Loucy (cell line): ENCODE data around the gene HDGFL1.

Experiments used
- H2AFZ ChIP-seq: fragments of 200-600 bp; sonication (generic); 2 replicates; pipeline ENCODE4 v1.6.0; 2016; ENCODE audit warnings: antibody characterized with exemption, mild to moderate bottlenecking, low read length, moderate library complexity
- H3F3A ChIP-seq: fragments of 200-600 bp; 2 replicates; pipeline ENCODE4 v1.6.0; 2016; ENCODE audit warnings: antibody characterized with exemption, low read depth, mild to moderate bottlenecking
- H3K27me3 ChIP-seq: fragments of 200-600 bp; sonication (generic); 2 replicates; pipeline ENCODE4 v1.6.1; 2014; ENCODE audit warnings: low read length, mild to moderate bottlenecking; ENCODE audit not compliant: insufficient read depth, poor library complexity, severe bottlenecking
- H3K36me3 ChIP-seq: fragments of 200-600 bp; sonication (generic); 2 replicates; pipeline ENCODE4 v1.6.1; 2016; ENCODE audit warnings: low read length; ENCODE audit not compliant: insufficient read depth
- H3K4me1 ChIP-seq: fragments of 200-600 bp; sonication (generic); 2 replicates; pipeline ENCODE4 v1.5.1; 2014; ENCODE audit warnings: low read length, mild to moderate bottlenecking; ENCODE audit not compliant: insufficient read depth, poor library complexity, severe bottlenecking
- H3K4me2 ChIP-seq: fragments of 200-600 bp; sonication (generic); 2 replicates; pipeline ENCODE4 v1.6.0; 2014; ENCODE audit warnings: antibody characterized with exemption, low read length, low read depth, mild to moderate bottlenecking; ENCODE audit not compliant: poor library complexity, severe bottlenecking
- H3K4me3 ChIP-seq: fragments of 200-600 bp; sonication (generic); 2 replicates; pipeline ENCODE4 v1.5.1; 2014; ENCODE audit warnings: low read length, mild to moderate bottlenecking, mixed read lengths; ENCODE audit not compliant: poor library complexity, severe bottlenecking
- H3K79me2 ChIP-seq: fragments of 200-600 bp; sonication (generic); 2 replicates; pipeline ENCODE4 v1.6.1; 2014; ENCODE audit warnings: low read length; ENCODE audit not compliant: insufficient read depth
- H3K9ac ChIP-seq: fragments of 200-600 bp; sonication (generic); 2 replicates; pipeline ENCODE4 v1.6.0; 2014; ENCODE audit warnings: mild to moderate bottlenecking, low read depth, low read length, moderate library complexity; ENCODE audit not compliant: poor library complexity, severe bottlenecking
- H3K9me2 ChIP-seq: fragments of 200-600 bp; sonication (generic); replicated peaks from 2 replicates; pipeline ENCODE4 v1.6.1; 2016; ENCODE audit warnings: low read depth, low read length, mixed read lengths
- H3K9me3 ChIP-seq: fragments of 200-600 bp; sonication (generic); 2 replicates; pipeline ENCODE4 v1.6.1; 2014; ENCODE audit warnings: mild to moderate bottlenecking, antibody characterized with exemption, low read length, low read depth; ENCODE audit not compliant: insufficient read depth
- H4K20me1 ChIP-seq: fragments of 200-600 bp; sonication (generic); 2 replicates; pipeline ENCODE4 v1.6.0; 2014; ENCODE audit warnings: antibody characterized with exemption, low read length, mild to moderate bottlenecking; ENCODE audit not compliant: insufficient read depth, poor library complexity, severe bottlenecking
- EZH2phosphoT487 ChIP-seq: fragments of 200-600 bp; IDR thresholded peaks from 2 replicates; pipeline ENCODE4 v1.6.1; 2018; ENCODE audit warnings: antibody characterized with exemption, mild to moderate bottlenecking, moderate library complexity, borderline replicate concordance
- TF ChIP-seq, protein P1 (sequence below): fragments of 200-600 bp; sonication (generic); conservative IDR thresholded peaks from 2 replicates; pipeline ENCODE4 v1.5.1; 2014; ENCODE audit warnings: mild to moderate bottlenecking, antibody characterized with exemption, low read length

HDGFL1 gene

DNA sequence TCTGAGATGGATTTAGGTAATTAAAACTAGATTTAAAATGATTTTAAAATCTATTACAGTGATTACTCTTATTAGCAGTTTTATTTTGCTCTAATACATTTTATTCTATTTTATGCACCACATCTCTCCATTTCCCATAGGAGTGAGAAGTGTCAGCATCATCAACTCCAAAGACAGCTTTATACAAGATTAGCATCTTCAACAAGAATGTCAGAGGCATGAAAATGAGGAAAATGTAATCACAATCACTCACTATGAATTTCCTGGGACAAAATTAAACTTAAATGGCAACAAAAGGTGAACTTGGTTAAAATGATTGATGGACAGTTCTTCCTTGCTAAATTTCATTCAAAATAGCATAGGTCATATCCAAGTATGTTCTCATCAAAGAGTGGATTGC lies 19.8 kb downstream of the HDGFL1 start:
- Histone ChIP-seq H3K27me3 (no peaks in the 10 kb centered on the region), H3K9ac (no peak overlapping the region), H2AFZ (no peak overlapping the region), H3K79me2 (no peaks in the 10 kb centered on the region), H3F3A (no peaks in the 10 kb centered on the region), H3K36me3 (no peaks in the 10 kb centered on the region), H3K9me2 (no peaks in the 10 kb centered on the region), H3K4me2 (no peak overlapping the region), H3K9me3 (no peaks in the 10 kb centered on the region), H3K4me3 (no peak overlapping the region), H4K20me1 (no peaks in the 10 kb centered on the region), H3K4me1 (no peaks in the 10 kb centered on the region)
- TF ChIP-seq, protein P1, sequence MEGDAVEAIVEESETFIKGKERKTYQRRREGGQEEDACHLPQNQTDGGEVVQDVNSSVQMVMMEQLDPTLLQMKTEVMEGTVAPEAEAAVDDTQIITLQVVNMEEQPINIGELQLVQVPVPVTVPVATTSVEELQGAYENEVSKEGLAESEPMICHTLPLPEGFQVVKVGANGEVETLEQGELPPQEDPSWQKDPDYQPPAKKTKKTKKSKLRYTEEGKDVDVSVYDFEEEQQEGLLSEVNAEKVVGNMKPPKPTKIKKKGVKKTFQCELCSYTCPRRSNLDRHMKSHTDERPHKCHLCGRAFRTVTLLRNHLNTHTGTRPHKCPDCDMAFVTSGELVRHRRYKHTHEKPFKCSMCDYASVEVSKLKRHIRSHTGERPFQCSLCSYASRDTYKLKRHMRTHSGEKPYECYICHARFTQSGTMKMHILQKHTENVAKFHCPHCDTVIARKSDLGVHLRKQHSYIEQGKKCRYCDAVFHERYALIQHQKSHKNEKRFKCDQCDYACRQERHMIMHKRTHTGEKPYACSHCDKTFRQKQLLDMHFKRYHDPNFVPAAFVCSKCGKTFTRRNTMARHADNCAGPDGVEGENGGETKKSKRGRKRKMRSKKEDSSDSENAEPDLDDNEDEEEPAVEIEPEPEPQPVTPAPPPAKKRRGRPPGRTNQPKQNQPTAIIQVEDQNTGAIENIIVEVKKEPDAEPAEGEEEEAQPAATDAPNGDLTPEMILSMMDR, result no peak
- no peak for TF ChIP-seq EZH2phosphoT487

DNA sequence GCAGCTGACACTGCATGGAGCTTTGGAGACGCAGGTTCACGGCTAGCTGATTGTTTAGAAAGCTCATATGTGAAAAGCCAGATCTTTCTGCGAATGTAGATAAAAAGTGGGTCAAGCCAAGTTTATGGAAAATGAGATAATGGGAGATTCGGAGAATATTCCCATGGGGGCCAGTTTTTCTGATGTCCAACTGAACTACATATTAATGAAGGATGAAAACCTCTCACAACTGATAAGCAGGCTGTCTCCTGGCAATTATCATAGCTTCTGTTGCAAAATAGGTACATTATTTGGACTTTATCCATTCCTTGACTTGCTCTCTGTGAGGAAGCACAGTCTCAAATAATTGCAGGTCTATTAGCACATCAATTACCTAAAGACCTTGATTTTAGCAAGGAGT lies 21.1 kb downstream of the HDGFL1 start:
- Histone ChIP-seq H2AFZ (no peak overlapping the region), H3K27me3 (no peaks in the 10 kb centered on the region), H3K36me3 (no peaks in the 10 kb centered on the region), H3K4me3 (no peak overlapping the region), H3K4me1 (no peaks in the 10 kb centered on the region), H4K20me1 (no peaks in the 10 kb centered on the region), H3K9me2 (no peaks in the 10 kb centered on the region), H3K9ac (no peak overlapping the region), H3K79me2 (no peaks in the 10 kb centered on the region), H3F3A (no peaks in the 10 kb centered on the region), H3K4me2 (no peak overlapping the region), H3K9me3 (no peaks in the 10 kb centered on the region)
- TF ChIP-seq EZH2phosphoT487, result no peak

DNA sequence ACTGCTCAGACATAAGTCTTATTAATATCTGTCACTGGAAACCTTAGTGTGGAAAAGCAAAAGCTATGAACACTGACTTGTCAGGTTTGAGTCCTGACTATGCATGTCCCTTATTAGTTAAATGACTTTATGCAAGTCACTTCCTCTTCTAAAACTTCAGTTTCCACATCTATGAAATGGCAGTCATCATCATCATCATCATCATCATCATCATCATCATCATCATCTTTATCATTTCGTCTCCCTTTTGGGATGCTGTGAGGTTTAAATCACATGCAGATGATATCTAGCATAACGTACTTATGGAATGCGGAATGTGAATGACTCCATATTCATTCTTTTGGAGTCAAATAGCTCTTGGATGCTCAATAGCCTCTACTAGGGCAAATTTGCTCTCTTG lies 24.5 kb downstream of the HDGFL1 start:
- H3K27me3 ChIP-seq, result no peaks in the 10 kb centered on the region
- no peak for TF ChIP-seq EZH2phosphoT487
- TF ChIP-seq, protein P1, result no peak

DNA sequence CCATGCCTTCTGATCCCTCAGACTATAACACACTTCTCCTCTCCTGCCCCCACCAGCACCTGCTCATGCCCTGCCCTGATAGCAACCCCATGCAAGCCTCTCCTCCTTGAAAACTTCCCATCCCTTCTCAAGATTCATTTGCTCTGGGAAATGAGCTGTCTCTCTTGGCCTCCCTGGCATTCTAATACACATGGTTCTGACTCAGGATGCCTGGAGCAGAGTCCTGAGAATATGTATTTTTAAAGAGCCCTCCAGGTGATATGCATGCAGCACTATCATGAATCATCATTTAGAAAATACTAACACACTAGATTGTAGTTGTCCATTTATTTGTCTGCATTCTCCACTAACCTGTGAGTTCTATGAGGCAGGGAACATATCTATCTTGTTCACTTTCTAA lies 26.6 kb downstream of the HDGFL1 start:
- Histone ChIP-seq H3K27me3 (no peaks in the 10 kb centered on the region), H2AFZ (no peak overlapping the region), H3K36me3 (no peaks in the 10 kb centered on the region), H3K9ac (no peak overlapping the region), H3F3A (no peaks in the 10 kb centered on the region), H3K4me2 (no peak overlapping the region), H3K9me2 (no peaks in the 10 kb centered on the region), H3K9me3 (peaks cover 3% of the 10 kb centered on the region; the same call in 1 of the 2 replicates), H3K4me3 (no peak overlapping the region), H4K20me1 (no peaks in the 10 kb centered on the region), H3K4me1 (no peaks in the 10 kb centered on the region), H3K79me2 (no peaks in the 10 kb centered on the region)
- TF ChIP-seq, protein P1, result no peak

More for the DNA sequence above, 24.5 kb downstream of the HDGFL1 start:
- H4K20me1 ChIP-seq, result no peaks in the 10 kb centered on the region
- no peaks in the 10 kb centered on the region for H3K4me1 ChIP-seq
- H3K4me3 ChIP-seq, result no peak overlapping the region
- H3K36me3 ChIP-seq, result no peaks in the 10 kb centered on the region
- H3F3A ChIP-seq, result no peaks in the 10 kb centered on the region
- H3K79me2 ChIP-seq, result no peaks in the 10 kb centered on the region
- H2AFZ ChIP-seq, result no peak overlapping the region
- no peaks in the 10 kb centered on the region for H3K9me3 ChIP-seq
- no peak overlapping the region for H3K9ac ChIP-seq
- H3K4me2 ChIP-seq, result no peak overlapping the region
- H3K9me2 ChIP-seq, result no peaks in the 10 kb centered on the region
